PFSK-1 (cell line): ENCODE data around the gene ATXN1.

Source experiments
- POLR2AphosphoS5 ChIP-seq: IDR thresholded peaks from 2 replicates; pipeline ENCODE4 v1.6.1; 2012; ENCODE audit warnings: low read depth, mild to moderate bottlenecking, control low read depth, low read length, moderate library complexity
- REST ChIP-seq, 2 experiments: IDR thresholded peaks; 2 replicates each; pipeline versions ENCODE4 v1.6.1 to v1.8.0; 2011 to 2012; ENCODE audit warnings: low read depth in 2 of 2, low read length in 2 of 2, control low read depth in 1 of 2, inconsistent platforms in 1 of 2, mild to moderate bottlenecking in 1 of 2, moderate library complexity in 1 of 2; ENCODE audit not compliant: insufficient read depth in 1 of 2
- SIN3A ChIP-seq: IDR thresholded peaks from 2 replicates; pipeline ENCODE4 v1.6.1; 2012; ENCODE audit warnings: mild to moderate bottlenecking, low read length, moderate library complexity, borderline replicate concordance; ENCODE audit not compliant: insufficient read depth
- TAF1 ChIP-seq: IDR thresholded peaks from 2 replicates; pipeline ENCODE4 v1.6.1; 2012; ENCODE audit warnings: low read length, control low read depth, borderline replicate concordance; ENCODE audit not compliant: insufficient read depth

GRCh38 chr6:16446273-16446672 lies 315.0 kb downstream of the ATXN1 start:
- no peak for TF ChIP-seq POLR2AphosphoS5
- TF ChIP-seq SIN3A, result no peak
- no peak for TF ChIP-seq REST (IDR thresholded peaks at IDR 0.05; ENCODE audit: insufficient read depth in 1 of 2, low read depth in 2 of 2, low read length in 2 of 2)
- no peak for TF ChIP-seq TAF1
